Inflammatory macrophage (primary cell): Measurements from ENCODE around the gene MYMX.

ENCODE experiments used
- DNase-seq, 2 donors: peaks; one replicate each; pipeline ENCODE4 v3.0.0-alpha.2; 2020 to 2022

Gene MYMX

GRCh38 chr6:44265722-44266233 is 49.1 kb downstream of the MYMX start:
- no peak for DNase-seq

GRCh38 chr6:44266347-44266746 is 49.6 kb downstream of the MYMX start:
- DNase-seq: no peak

GRCh38 chr6:44267252-44267651 is 50.5 kb downstream of the MYMX start:
- DNase-seq: no peak
